HFFc6 (cell line): Measurements from ENCODE around the gene ALKAL2. TPM values are rescaled to one million over a fixed set of nuclear protein-coding genes. Genes with fewer than 3 reads are reported as not detected.

ENCODE experiments used
- DNase-seq: peaks from one replicate; pipeline ENCODE4 v3.0.0-alpha.2; 2018
- H3K27ac Mint-ChIP-seq: 2 replicates; pipeline ENCODE4 v1.8.0; 2020; ENCODE audit warnings: mild to moderate bottlenecking, mixed read lengths
- H3K27me3 Mint-ChIP-seq: 2 replicates; pipeline ENCODE4 v1.8.0; 2021; ENCODE audit warnings: mild to moderate bottlenecking, moderate library complexity, mixed read lengths; ENCODE audit not compliant: insufficient read depth
- H3K36me3 Mint-ChIP-seq: 2 replicates; pipeline ENCODE4 v1.8.0; 2021; ENCODE audit warnings: low read depth, mixed read lengths
- H3K4me1 Mint-ChIP-seq: 2 replicates; pipeline ENCODE4 v1.8.0; 2020; ENCODE audit warnings: low read depth, mixed read lengths
- H3K4me3 Mint-ChIP-seq: 2 replicates; pipeline ENCODE4 v1.8.0; 2020; ENCODE audit warnings: mild to moderate bottlenecking, moderate library complexity, mixed read lengths
- H3K9me3 Mint-ChIP-seq: 2 replicates; pipeline ENCODE4 v1.8.0; 2020; ENCODE audit warnings: mild to moderate bottlenecking, mixed read lengths
- CTCF ChIP-seq: fragments of 200-600 bp; sonication (generic); IDR thresholded peaks from 2 replicates; pipeline ENCODE4 v1.5.0; 2021; ENCODE audit warnings: antibody characterized with exemption, mild to moderate bottlenecking
- total RNA-seq, 6 experiments: library from RNA; stranded (reverse); fragmentation: NEBNext Ultra II Directional; extraction: Animal tissue kit (Norgen Biotek cat#: 25700); gene quantifications; 2 replicates in 1 of 6; 3 replicates in 5 of 6; pipeline ENCODE4 v1.2.3, GENCODE V29; 2021

The ALKAL2 gene
- total RNA-seq, 6 experiments from 2014 or later = not detected

- Mint-ChIP-seq H3K36me3 (peaks cover 13% of the 10 kb centered on the region), H3K27ac (no peak overlapping the region), H3K4me1 (peaks cover 5% of the 10 kb centered on the region; the same call in 1 of the 2 replicates), H3K4me3 (no peak overlapping the region), H3K27me3 (peaks cover 6% of the 10 kb centered on the region), H3K9me3 (peaks cover 28% of the 10 kb centered on the region)
- no peak for TF ChIP-seq CTCF
- no peak for DNase-seq
Observed at GRCh38 chr2:314561-315336, 26.9 kb upstream of the ALKAL2 start.

GRCh38 chr2:313991-314390, 26.1 kb upstream of the ALKAL2 start:
- H3K9me3 Mint-ChIP-seq = peaks cover 21% of the 10 kb centered on the region
- TF ChIP-seq CTCF = no peak
- peaks cover 12% of the 10 kb centered on the region for H3K36me3 Mint-ChIP-seq
- no peak overlapping the region for H3K27ac Mint-ChIP-seq
- no peak for DNase-seq
- peaks cover 5% of the 10 kb centered on the region; the same call in 1 of the 2 replicates for H3K4me1 Mint-ChIP-seq
- H3K4me3 Mint-ChIP-seq = no peak overlapping the region
- H3K27me3 Mint-ChIP-seq = peaks cover 6% of the 10 kb centered on the region

- peaks cover 7% of the 10 kb centered on the region for H3K9me3 Mint-ChIP-seq
- H3K27me3 Mint-ChIP-seq = peaks cover 4% of the 10 kb centered on the region
Observed at GRCh38 chr2:310994-311393, 23.1 kb upstream of the ALKAL2 start.

GRCh38 chr2:309954-310510, 22.1 kb upstream of the ALKAL2 start:
- Mint-ChIP-seq H3K36me3 (no peaks in the 10 kb centered on the region), H3K4me1 (no peaks in the 10 kb centered on the region), H3K27ac (no peak overlapping the region), H3K27me3 (peaks cover 4% of the 10 kb centered on the region), H3K9me3 (peaks cover 5% of the 10 kb centered on the region), H3K4me3 (no peak overlapping the region)
- TF ChIP-seq CTCF = no peak
- DNase-seq = no peak

More at GRCh38 chr2:310994-311393, 23.1 kb upstream of the ALKAL2 start:
- Mint-ChIP-seq H3K36me3 (peaks cover 2% of the 10 kb centered on the region; the same call in 1 of the 2 replicates), H3K4me3 (no peak overlapping the region), H3K27ac (no peak overlapping the region), H3K4me1 (no peaks in the 10 kb centered on the region)
- no peak for TF ChIP-seq CTCF
- DNase-seq = no peak

GRCh38 chr2:309148-309953, 21.5 kb upstream of the ALKAL2 start:
- no peak for DNase-seq
- H3K36me3 Mint-ChIP-seq = no peaks in the 10 kb centered on the region
- H3K4me3 Mint-ChIP-seq = no peak overlapping the region
- no peaks in the 10 kb centered on the region for H3K4me1 Mint-ChIP-seq
- peaks cover 3% of the 10 kb centered on the region for H3K27me3 Mint-ChIP-seq
- no peak for TF ChIP-seq CTCF
- peaks cover 1% of the 10 kb centered on the region for H3K9me3 Mint-ChIP-seq
- no peak overlapping the region for H3K27ac Mint-ChIP-seq
